OCI-LY7 (cell line): ENCODE measurements around the gene TES. TPM values are rescaled to one million over a fixed set of nuclear protein-coding genes. Genes with fewer than 3 reads are reported as not detected.

Experiments used
- BruUV-seq: library from RNA; stranded (reverse); fragments of 400-500 nt; replicated peaks from 2 replicates; lab custom pipeline; 2021; lab: Mats Ljungman, UMichigan
- CTCF ChIA-PET: fragments of 300-600 bp; sonication (Branson Sonifier 250); formaldehyde crosslinking; loops from one replicate; lab custom pipeline; 2022; ENCODE audit warnings: antibody characterized with exemption; ENCODE audit not compliant: unreplicated experiment; lab: Charles Lee
- POLR2A ChIA-PET: fragments of 300-600 bp; sonication (Branson Sonifier 250); formaldehyde crosslinking; loops from one replicate; lab custom pipeline; 2022; ENCODE audit warnings: antibody characterized with exemption; lab: Charles Lee
- DNase-seq: peaks from one replicate; pipeline ENCODE4 v3.0.0-alpha.2; 2015; ENCODE audit warnings: low spot score
- H2AFZ ChIP-seq: fragments of 200-600 bp; sonication (generic), shearing (Covaris generic); 2 replicates; pipeline ENCODE4 v1.6.1; 2014; ENCODE audit warnings: mild to moderate bottlenecking, antibody characterized with exemption, low read length, moderate library complexity
- H3K27ac ChIP-seq: fragments of 200-600 bp; sonication (generic); 2 replicates; pipeline ENCODE4 v1.5.1; 2014; ENCODE audit warnings: mixed run types, low read depth, mild to moderate bottlenecking, moderate library complexity, low read length, inconsistent platforms; ENCODE audit not compliant: poor library complexity, severe bottlenecking
- H3K36me3 ChIP-seq: fragments of 200-600 bp; sonication (generic); 2 replicates; pipeline ENCODE4 v1.6.1; 2014; ENCODE audit warnings: mild to moderate bottlenecking, antibody characterized with exemption, low read length, moderate library complexity, mixed read lengths; ENCODE audit not compliant: insufficient read depth
- H3K4me1 ChIP-seq: fragments of 200-600 bp; sonication (generic); 2 replicates; pipeline ENCODE4 v1.5.1; 2014; ENCODE audit warnings: mild to moderate bottlenecking, low read length; ENCODE audit not compliant: insufficient read depth, poor library complexity, severe bottlenecking
- H3K4me2 ChIP-seq: fragments of 200-600 bp; sonication (generic); 2 replicates; pipeline ENCODE4 v1.6.1; 2014; ENCODE audit warnings: mild to moderate bottlenecking, low read length
- H3K4me3 ChIP-seq: fragments of 200-600 bp; sonication (generic); 2 replicates; pipeline ENCODE4 v1.5.1; 2014; ENCODE audit warnings: mild to moderate bottlenecking, low read depth, low read length; ENCODE audit not compliant: poor library complexity, severe bottlenecking
- H3K79me2 ChIP-seq: fragments of 200-600 bp; sonication (generic); 2 replicates; pipeline ENCODE4 v1.6.1; 2016; ENCODE audit warnings: low read depth, mild to moderate bottlenecking, low read length, moderate library complexity, mixed read lengths; ENCODE audit not compliant: insufficient read depth
- H3K9me2 ChIP-seq: fragments of 200-600 bp; sonication (generic); 2 replicates; pipeline ENCODE4 v1.6.1; 2016; ENCODE audit warnings: mild to moderate bottlenecking, low read length, mixed read lengths; ENCODE audit not compliant: insufficient read depth
- H3K9me3 ChIP-seq: fragments of 200-600 bp; sonication (generic); 2 replicates; pipeline ENCODE4 v1.6.1; 2014; ENCODE audit warnings: mild to moderate bottlenecking, mixed run types, low read length, mixed read lengths
- H4K20me1 ChIP-seq: fragments of 200-600 bp; sonication (generic); 2 replicates; pipeline ENCODE4 v1.6.1; 2014; ENCODE audit warnings: mild to moderate bottlenecking, antibody characterized with exemption, low read length, moderate library complexity, mixed read lengths; ENCODE audit not compliant: insufficient read depth
- EZH2phosphoT487 ChIP-seq: fragments of 200-600 bp; sonication (generic); IDR thresholded peaks from 2 replicates; pipeline ENCODE4 v1.6.1; 2018; ENCODE audit warnings: low read depth, borderline replicate concordance, mild to moderate bottlenecking, mixed run types, antibody characterized with exemption, low read length, moderate library complexity, mixed read lengths
- intact Hi-C: fragments of 100-400 bp; cut with micrococcal nuclease; formaldehyde crosslinking; loops from one replicate; pipeline ENCODE4 v1.10.0; 2022; ENCODE audit not compliant: unreplicated experiment
- total RNA-seq, 2 experiments: library from RNA; depleted of rRNA in 1 of 2; stranded (reverse); fragments of >200 nt in 1 of 2; shearing (Covaris generic) in 1 of 2; gene quantifications; 2 replicates each; pipeline ENCODE4 v1.2.3, GENCODE V29; 2014 to 2022
- TF ChIP-seq, protein P1 (sequence below): fragments of 200-600 bp; sonication (generic); conservative IDR thresholded peaks from 2 replicates; pipeline ENCODE4 v1.5.1; 2014; ENCODE audit warnings: mild to moderate bottlenecking, antibody characterized with exemption, low read length, moderate library complexity, mixed read lengths

TES gene
- total RNA-seq, 2 experiments from 2014 or later = not detected

DNA sequence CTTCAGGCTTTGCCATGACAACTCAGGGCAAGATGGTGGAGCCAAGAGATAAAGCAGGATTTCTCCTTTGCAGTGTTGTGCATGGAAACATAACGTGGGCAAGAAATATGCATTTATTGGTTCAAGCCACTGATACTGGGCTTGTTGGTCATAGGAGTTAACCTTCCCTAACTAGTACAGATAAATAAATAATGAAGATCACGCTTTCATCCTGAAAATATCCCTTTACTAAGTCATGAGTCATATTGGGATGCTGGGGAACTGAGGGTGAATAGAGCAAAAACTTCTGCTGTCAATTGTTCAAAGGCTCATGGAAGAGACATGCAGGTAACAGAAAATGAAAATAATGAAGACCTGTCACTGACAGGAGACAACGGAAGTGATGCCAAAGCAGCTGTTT lies 55.5 kb downstream of the TES start:
- DNase-seq = no peak
- no peak for TF ChIP-seq EZH2phosphoT487
- TF ChIP-seq, protein P1, sequence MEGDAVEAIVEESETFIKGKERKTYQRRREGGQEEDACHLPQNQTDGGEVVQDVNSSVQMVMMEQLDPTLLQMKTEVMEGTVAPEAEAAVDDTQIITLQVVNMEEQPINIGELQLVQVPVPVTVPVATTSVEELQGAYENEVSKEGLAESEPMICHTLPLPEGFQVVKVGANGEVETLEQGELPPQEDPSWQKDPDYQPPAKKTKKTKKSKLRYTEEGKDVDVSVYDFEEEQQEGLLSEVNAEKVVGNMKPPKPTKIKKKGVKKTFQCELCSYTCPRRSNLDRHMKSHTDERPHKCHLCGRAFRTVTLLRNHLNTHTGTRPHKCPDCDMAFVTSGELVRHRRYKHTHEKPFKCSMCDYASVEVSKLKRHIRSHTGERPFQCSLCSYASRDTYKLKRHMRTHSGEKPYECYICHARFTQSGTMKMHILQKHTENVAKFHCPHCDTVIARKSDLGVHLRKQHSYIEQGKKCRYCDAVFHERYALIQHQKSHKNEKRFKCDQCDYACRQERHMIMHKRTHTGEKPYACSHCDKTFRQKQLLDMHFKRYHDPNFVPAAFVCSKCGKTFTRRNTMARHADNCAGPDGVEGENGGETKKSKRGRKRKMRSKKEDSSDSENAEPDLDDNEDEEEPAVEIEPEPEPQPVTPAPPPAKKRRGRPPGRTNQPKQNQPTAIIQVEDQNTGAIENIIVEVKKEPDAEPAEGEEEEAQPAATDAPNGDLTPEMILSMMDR = no peak
- Histone ChIP-seq H3K9me3 (no peaks in the 10 kb centered on the region), H3K36me3 (no peaks in the 10 kb centered on the region), H4K20me1 (no peaks in the 10 kb centered on the region), H3K27ac (no peak overlapping the region), H3K4me1 (no peaks in the 10 kb centered on the region), H3K79me2 (no peaks in the 10 kb centered on the region), H3K9me2 (no peaks in the 10 kb centered on the region), H2AFZ (no peak overlapping the region), H3K4me2 (no peak overlapping the region), H3K4me3 (no peak overlapping the region)
- ChIA-PET POLR2A (no interaction called here), CTCF (no interaction called here)
- intact Hi-C loops = no loop called here
- no TSS peak for BruUV-seq

DNA sequence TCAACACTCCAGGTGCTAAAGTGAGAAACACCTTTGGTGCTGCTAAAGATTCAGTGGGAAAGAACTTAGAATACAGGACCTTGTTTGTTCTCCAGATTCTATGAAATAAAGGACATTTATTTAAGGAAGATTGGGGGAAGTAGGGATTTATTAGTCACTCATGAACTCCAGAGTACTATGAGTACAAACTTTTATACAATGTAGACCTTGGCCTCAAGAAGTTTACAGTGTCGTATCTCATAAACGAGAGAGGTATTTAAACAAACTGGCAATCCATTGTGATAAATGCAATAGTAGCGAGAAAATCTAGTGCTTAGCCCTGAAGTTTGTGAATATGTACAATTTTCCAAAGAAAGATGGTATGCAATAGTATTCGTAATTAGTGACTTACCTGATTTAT lies 59.1 kb downstream of the TES start:
- Histone ChIP-seq H4K20me1 (no peaks in the 10 kb centered on the region), H3K4me2 (no peak overlapping the region), H3K36me3 (no peaks in the 10 kb centered on the region), H3K9me2 (no peaks in the 10 kb centered on the region), H3K27ac (no peak overlapping the region), H3K4me1 (no peaks in the 10 kb centered on the region), H3K79me2 (no peaks in the 10 kb centered on the region), H2AFZ (no peak overlapping the region), H3K9me3 (no peaks in the 10 kb centered on the region), H3K4me3 (no peak overlapping the region)
- no peak for DNase-seq
- TF ChIP-seq, protein P1 = no peak
- ChIA-PET POLR2A (no interaction called here), CTCF (no interaction called here)
- BruUV-seq = no TSS peak
- intact Hi-C loops = no loop called here

DNA sequence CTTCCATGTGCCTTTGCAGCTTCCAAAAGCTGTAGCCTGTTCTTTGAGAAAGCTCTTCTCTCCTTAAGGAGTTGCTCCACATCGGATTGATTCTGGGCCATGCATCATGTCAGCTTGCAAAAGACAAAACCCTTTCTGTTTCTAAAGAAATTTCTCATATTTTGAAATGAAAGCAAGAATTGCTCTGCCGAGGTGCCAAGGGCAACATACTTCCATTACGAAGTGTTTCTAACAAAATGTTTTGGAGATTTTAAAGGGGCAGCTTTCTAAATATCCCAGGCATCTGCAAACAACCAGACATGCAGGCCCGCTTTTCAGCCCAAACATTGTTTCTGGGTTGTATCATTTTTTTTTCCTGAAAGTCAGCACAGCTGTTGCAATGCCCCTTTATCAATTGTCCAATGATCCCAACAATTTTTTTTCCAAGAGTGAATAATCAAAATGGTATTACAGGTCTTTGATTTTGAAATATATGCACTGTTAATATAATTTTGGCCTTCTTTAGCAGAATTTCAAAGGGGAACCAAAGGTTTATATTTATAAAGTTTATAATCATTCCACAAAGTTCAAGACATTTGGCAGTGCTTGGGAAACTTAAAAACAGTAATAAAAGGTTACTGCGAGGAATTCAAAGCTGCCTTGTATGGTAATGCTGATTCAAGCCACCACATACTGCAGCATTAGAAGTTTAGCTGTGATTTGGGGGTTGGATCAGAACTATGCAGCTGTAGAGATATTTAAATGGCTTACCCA lies 61.0 kb downstream of the TES start:
- no TSS peak for BruUV-seq

More for the DNA sequence above, 61.0 kb downstream of the TES start:
- DNase-seq = no peak
- no peaks in the 10 kb centered on the region for H3K36me3 ChIP-seq
- H3K9me3 ChIP-seq = no peaks in the 10 kb centered on the region
- H4K20me1 ChIP-seq = no peaks in the 10 kb centered on the region
- H2AFZ ChIP-seq = no peak overlapping the region
- intact Hi-C loops = no loop called here
- no peak overlapping the region for H3K4me2 ChIP-seq
- no peaks in the 10 kb centered on the region for H3K9me2 ChIP-seq
- no peaks in the 10 kb centered on the region for H3K79me2 ChIP-seq
- no peaks in the 10 kb centered on the region for H3K4me1 ChIP-seq
- no peak for TF ChIP-seq EZH2phosphoT487
- TF ChIP-seq, protein P1 = no peak
- CTCF ChIA-PET = no interaction called here
- H3K27ac ChIP-seq = no peak overlapping the region
- H3K4me3 ChIP-seq = no peak overlapping the region
- POLR2A ChIA-PET = interaction anchor here (1.2 kb wide), 1 partner anchor 10 kb away, joined by 5 read pairs; no protein-coding TSS in a partner anchor
